Fibroblast of the conjunctiva (primary cell): ENCODE results near the gene SEC22C.

ENCODE experiments used
- DNase-seq: peaks from one replicate; pipeline ENCODE4 v3.0.0-alpha.2; 2010; ENCODE audit warnings: low read depth

Gene SEC22C

GRCh38 chr3:42535981-42536784, 45.6 kb downstream of the SEC22C start:
- no peak for DNase-seq

DNA sequence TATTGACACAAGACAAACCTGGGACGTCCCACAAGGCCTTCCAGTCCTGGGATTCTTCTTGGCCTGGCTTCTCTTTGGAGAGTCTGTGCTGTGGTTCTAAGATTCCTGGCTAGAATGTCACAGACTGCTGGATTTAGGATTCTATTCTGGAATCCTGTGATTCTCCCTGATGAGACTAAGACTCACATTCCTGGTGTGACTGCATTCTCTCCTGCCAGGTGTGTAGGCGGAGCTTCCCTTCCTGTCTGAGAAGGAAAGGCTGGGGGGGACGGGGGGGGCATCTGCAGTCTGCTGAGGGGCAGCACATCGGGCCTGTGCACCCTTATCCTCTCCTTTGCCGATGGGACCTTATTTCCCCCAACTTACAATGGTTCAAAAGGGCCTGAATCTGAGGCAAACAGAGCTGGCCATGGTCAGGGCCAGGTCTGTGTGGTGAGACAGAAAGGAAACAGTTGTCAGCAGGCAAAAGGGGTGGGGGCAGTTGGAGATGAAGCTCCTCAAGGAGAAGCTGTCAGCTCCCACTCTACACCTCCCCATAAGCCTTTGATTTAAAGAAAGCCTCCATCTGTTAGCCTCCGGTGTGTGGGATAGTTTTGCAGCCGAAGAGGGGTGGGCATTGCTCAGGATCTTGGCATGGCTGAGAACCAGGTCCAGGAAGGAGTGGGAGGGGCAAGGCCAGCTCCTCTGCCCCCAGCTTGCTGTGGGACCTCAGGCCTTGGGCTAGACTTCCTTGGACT, 48.4 kb downstream of the SEC22C start:
- DNase-seq = no peak

DNA sequence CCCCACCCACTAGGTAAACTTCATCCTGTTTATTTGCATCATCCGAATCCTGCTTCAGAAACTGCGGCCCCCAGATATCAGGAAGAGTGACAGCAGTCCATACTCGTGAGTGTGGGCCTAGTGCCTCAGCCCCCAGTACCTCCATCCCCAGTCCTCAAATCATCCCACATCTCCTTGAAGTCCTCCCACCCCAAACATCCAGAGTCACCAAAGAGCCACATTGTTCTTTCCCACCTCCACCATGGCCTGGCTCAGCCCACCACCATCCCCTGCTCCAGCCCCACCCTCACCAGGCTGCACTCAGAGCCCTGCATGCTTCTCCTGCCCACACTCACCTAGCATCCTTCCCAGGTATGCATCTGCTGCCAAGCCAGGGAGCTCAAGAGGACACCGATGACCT, 49.5 kb downstream of the SEC22C start:
- DNase-seq = no peak

GRCh38 chr3:42531470-42531869, 50.3 kb downstream of the SEC22C start:
- no peak for DNase-seq

GRCh38 chr3:42530073-42530472, 51.7 kb downstream of the SEC22C start:
- DNase-seq = no peak

DNA sequence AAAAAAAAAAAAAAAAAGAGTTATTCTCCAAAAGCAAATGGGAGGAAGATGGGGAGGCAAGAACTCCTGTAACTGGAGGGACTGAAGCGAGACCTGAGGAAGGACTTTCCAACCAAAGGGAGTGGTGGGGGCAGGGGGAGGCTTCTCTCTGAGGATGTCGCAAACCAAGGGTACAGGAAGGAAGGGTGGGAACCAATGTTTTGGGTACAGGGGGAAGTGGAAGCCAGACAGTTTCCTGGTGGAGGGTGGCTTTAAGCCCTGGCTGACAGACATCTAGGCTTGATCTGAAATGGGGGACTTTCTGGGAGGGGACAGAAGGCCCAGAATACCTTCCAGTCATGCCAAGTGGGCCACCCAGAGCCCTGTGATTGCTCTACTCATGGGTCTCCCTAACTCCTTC, 52.3 kb downstream of the SEC22C start:
- DNase-seq = no peak

DNA sequence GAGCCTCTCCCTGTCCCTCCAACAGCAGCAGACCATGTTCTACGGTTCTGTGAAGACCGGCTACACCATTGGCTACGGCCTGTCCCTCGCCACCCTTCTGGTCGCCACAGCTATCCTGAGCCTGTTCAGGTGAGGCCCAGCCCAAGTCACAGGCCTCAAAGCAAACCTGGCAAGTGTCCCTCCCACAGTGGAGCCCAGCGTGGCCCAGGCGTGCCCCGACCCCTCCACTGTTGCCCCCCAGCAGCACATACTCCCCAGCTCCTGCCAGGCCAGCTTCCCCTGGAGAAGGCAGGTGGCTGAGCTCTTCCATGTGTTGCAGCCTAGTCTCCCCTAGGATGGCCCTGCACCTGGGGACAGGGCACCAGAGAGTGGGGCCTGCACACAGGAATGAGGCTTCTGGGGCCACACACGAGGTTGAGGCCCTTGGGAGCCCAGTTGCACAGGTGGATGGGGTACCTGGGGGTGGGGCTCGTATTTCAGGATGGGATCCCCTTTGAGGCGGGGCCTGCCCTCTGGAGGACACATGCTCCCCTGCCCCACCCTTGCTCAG, 54.3 kb downstream of the SEC22C start:
- DNase-seq = no peak

GRCh38 chr3:42526616-42527367, 55.0 kb downstream of the SEC22C start:
- DNase-seq = no peak

- DNase-seq = no peak
Measured at GRCh38 chr3:42525736-42526345, 55.9 kb downstream of the SEC22C start.

GRCh38 chr3:42525212-42525611, 56.6 kb downstream of the SEC22C start:
- DNase-seq = no peak

- no peak for DNase-seq
Measured at GRCh38 chr3:42524751-42525150, 57.0 kb downstream of the SEC22C start.

- no peak for DNase-seq
Measured at GRCh38 chr3:42520906-42521305, 60.9 kb downstream of the SEC22C start.

GRCh38 chr3:42520336-42520735, 61.4 kb downstream of the SEC22C start:
- no peak for DNase-seq

DNA sequence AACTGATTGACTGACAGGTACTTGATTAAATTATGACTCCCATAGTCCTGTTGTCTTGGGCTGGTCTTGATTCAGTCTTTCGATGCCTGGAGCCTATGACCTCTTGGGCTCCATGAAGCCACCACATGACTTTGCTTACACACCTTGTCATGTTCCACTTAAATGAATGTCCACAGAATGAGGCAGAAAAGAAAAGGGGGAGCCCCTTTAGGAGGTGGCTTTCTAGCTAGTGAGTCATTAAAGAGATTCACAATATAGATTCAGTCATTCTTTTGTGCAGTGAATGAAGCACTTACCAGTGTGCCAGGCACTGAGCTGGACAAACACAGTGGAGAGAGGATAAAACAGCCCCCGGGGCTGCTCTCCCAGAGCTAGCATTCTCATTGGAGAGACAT, 62.2 kb downstream of the SEC22C start:
- no peak for DNase-seq

- DNase-seq = no peak
Measured at GRCh38 chr3:42518800-42519567, 62.8 kb downstream of the SEC22C start.

DNA sequence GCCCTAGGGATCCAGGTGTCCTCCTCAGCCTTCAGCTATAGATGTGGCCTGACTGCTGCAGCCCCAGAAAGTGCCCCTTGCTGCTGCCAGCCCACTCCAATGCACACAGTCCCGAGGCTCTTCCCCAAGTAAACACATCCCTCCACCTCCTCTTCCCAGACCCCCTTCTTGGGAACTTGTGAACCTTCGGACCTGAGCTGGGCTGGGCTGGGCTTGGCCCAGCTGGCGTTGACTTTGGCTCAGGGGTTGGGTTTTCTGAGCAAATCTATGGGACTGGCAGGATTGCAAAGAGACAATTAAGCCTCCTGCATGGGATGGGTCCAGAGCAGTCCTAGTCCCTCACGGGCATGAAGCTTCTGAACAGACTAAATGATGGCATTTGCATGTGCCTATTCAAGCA, 64.7 kb downstream of the SEC22C start:
- no peak for DNase-seq

- no peak for DNase-seq
Measured at GRCh38 chr3:42516443-42516842, 65.3 kb downstream of the SEC22C start.

DNA sequence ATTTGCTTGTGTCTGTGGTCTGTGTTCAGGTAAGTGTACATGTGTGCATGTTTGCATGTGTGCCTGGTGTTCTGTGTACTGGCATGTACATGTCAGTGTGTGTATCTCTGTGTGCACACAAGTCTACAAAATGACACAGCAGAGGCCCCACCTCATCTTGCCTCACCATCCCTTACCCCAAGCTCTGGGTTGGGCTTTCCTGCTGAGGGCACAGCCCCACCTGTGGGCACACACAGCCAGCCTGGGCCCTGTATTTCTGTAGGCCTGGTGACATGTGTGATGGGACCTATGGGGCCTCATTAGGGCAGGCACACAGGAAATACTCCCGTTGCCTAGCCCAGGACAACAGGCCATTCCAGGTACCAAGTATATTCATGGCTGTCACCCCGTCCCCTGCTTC, 65.8 kb downstream of the SEC22C start:
- DNase-seq = no peak

DNA sequence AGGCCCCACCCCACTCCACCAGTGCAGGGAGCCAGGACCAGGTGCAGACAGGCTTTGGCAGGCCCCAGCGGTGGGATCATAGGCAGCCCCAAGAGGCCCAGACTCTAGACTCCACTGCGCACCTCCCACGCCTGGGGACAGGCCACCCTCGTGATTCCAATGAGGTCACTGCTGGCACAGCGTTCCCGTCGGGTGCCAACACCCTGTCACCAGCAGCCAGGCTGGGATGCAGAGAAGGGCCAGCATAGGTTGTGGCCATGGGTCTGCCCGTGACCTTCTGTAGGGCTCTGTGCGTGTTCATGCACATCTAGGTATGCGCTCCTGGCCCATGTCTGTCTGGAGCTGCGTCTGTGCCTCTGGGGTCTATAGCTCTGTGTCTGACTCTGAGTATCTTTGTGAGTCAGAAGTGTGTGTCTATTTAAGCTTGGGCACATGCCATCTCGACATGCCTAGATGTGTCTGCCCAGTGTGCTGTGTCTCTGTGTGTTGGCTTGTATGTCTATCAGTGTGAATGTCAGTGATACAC, 66.3 kb downstream of the SEC22C start:
- DNase-seq = no peak

DNA sequence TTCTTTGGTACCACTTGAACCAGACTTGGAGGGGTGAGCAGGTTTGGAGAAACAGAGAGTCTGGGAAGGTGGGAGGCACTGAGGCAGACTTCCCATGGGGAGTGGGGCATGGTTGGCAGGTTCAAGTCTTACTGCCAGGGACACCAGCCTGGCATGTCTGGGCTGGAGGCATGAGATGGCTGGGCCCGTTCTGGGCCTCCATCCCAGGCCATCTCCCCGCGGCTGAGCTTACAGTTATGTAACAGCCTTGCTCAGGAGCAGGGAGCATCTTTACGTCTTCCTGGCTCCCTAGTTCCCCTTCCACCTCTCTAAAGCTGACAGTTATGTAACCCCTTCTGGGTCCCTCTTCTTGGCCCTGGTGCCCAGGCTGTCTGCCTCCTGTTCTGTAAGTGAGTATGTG, 66.9 kb downstream of the SEC22C start:
- no peak for DNase-seq

- no peak for DNase-seq
Measured at GRCh38 chr3:42513521-42513920, 68.2 kb downstream of the SEC22C start.
